Breast epithelium (tissue), 3 donors: ENCODE measurements around the gene CNIH4.

Source experiments
- CTCF ChIP-seq, 3 donors: fragments of 450-650 bp; IDR thresholded peaks; one replicate each; pipeline ENCODE4 v1.5.1; 2016 to 2017; ENCODE audit warnings: antibody characterized with exemption in 3 of 3, mild to moderate bottlenecking in 3 of 3, moderate library complexity in 3 of 3
- POLR2A ChIP-seq: fragments of 450-650 bp; IDR thresholded peaks from one replicate; pipeline ENCODE4 v1.6.1; 2016; ENCODE audit warnings: antibody characterized with exemption, mild to moderate bottlenecking, moderate library complexity

- TF ChIP-seq CTCF (IDR thresholded peaks at IDR 0.05), result no peak
- TF ChIP-seq POLR2A, result no peak
Measured at GRCh38 chr1:224358237-224358636, 1.6 kb downstream of the CNIH4 start.
